Stimulated activated CD8-positive, alpha-beta memory T cell treated with anti-CD3 and anti-CD28 coated beads, Interleukin-15, amount 100 ng/mL, for 48 hours (primary cell): ENCODE results near the gene C6orf141.

Source experiments
- DNase-seq, 2 donors: peaks; one replicate each; pipeline ENCODE4 v3.0.0-alpha.2; 2020; ENCODE audit warnings: low read depth in 2 of 2

C6orf141 gene

GRCh38 chr6:49550492-49551077 lies at the start of gene C6orf141:
TSS of gene C6orf141 (plus strand) at chr6:49550668. CDS start at chr6:49550793, 125 bp downstream.
- no peak for DNase-seq

- DNase-seq: no peak
Measured at GRCh38 chr6:49504666-49505065, 45.8 kb upstream of the C6orf141 start.

- DNase-seq: no peak
Measured at GRCh38 chr6:49506569-49507111, 43.8 kb upstream of the C6orf141 start.

- no peak for DNase-seq
Measured at GRCh38 chr6:49509342-49509741, 41.1 kb upstream of the C6orf141 start.

- no peak for DNase-seq
Measured at GRCh38 chr6:49513153-49513989, 37.1 kb upstream of the C6orf141 start.

GRCh38 chr6:49514571-49515484 lies 35.6 kb upstream of the C6orf141 start:
- DNase-seq: no peak

- DNase-seq: no peak
Measured at GRCh38 chr6:49515485-49516146, 34.9 kb upstream of the C6orf141 start.

GRCh38 chr6:49516147-49516505 lies 34.3 kb upstream of the C6orf141 start:
- DNase-seq: no peak

GRCh38 chr6:49517919-49518318 lies 32.5 kb upstream of the C6orf141 start:
- DNase-seq: no peak

GRCh38 chr6:49519660-49520059 lies 30.8 kb upstream of the C6orf141 start:
- no peak for DNase-seq

- DNase-seq: no peak
Measured at GRCh38 chr6:49522710-49523593, 27.5 kb upstream of the C6orf141 start.

GRCh38 chr6:49523901-49524300 lies 26.6 kb upstream of the C6orf141 start:
- DNase-seq: no peak

GRCh38 chr6:49524541-49524940 lies 25.9 kb upstream of the C6orf141 start:
- DNase-seq: no peak

GRCh38 chr6:49526598-49526997 lies 23.9 kb upstream of the C6orf141 start:
- no peak for DNase-seq

- no peak for DNase-seq
Measured at GRCh38 chr6:49527320-49527719, 23.1 kb upstream of the C6orf141 start.

GRCh38 chr6:49528571-49528970 lies 21.9 kb upstream of the C6orf141 start:
- no peak for DNase-seq

GRCh38 chr6:49530141-49530776 lies 20.2 kb upstream of the C6orf141 start:
- no peak for DNase-seq

GRCh38 chr6:49531774-49532569 lies 18.5 kb upstream of the C6orf141 start:
- no peak for DNase-seq

- DNase-seq: no peak
Measured at GRCh38 chr6:49535795-49536194, 14.7 kb upstream of the C6orf141 start.
